Measurements from ENCODE around the gene ARHGEF19. TPM values are rescaled to one million over a fixed set of nuclear protein-coding genes. Genes with fewer than 3 reads are reported as not detected.

ARHGEF19 gene
- total and polyA plus RNA-seq, 2 of the 13 experiments (the other 11 are each of a cell fraction or from before 2014, with no cell fraction given) = 1.7 to 1.8 TPM

- no peak overlapping the region for H2AFZ ChIP-seq (ENCODE audit: low read length)
- CTCF ChIA-PET (ENCODE audit: low intra/inter-chr PET ratio, low total read pairs) = no interaction called here
- H3K4me3 ChIP-seq (replicated peaks in 1 of 3; ENCODE audit: insufficient read depth in 1 of 3, low read depth in 2 of 3, low read length in 3 of 3) = peak overlapping the region; percentile 18 to 64 (median 30); a peak in 4 of 6 replicates
- no peaks in the 10 kb centered on the region for H3K9me3 ChIP-seq (ENCODE audit: low read length)
- peak; percentile 87 for DNase-seq (ENCODE audit: low spot score)
- H3K4me2 ChIP-seq (ENCODE audit: low read depth, low read length) = peak overlapping the region; percentile 88
- peak; percentile 67 for FAIRE-seq
- intact Hi-C loops (cut with micrococcal nuclease; ENCODE audit: unreplicated experiment) = loop anchor here (1.0 kb wide), 1 partner anchor 38 kb away; no protein-coding TSS in a partner anchor
- peak overlapping the region; percentile 63 for H3K9ac ChIP-seq (ENCODE audit: insufficient read depth, low read depth, low read length)
- peak overlapping the region; percentile 76 for H3K27ac ChIP-seq (ENCODE audit: extremely low read length, insufficient read depth, low read length)
- no peaks in the 10 kb centered on the region for H4K20me1 ChIP-seq (ENCODE audit: insufficient read depth, low read length)
- in situ Hi-C loops (cut with HindIII; ENCODE audit: extremely low pct_ligation_motif_present, low pct_unique_long_range_greater_than_20kb) = loop anchor here (5.0 kb wide), 2 partner anchors 35 to 105 kb away; no protein-coding TSS in a partner anchor
- WGBS (ENCODE audit: low lambda C conversion rate) = 5% methylated on average over 14 of the region's 18 CpGs
- POLR2A ChIA-PET = interaction anchor here (0.7 to 4.5 kb wide), 13 partner anchors 10 to 332 kb away, joined by 3 to 51 read pairs (median 3); partner anchors contain the start of gene EPHA2
- H3K4me1 ChIP-seq (ENCODE audit: insufficient read depth, low read length) = peaks cover 90% of the 10 kb centered on the region
- H3K36me3 ChIP-seq (replicated peaks in 1 of 2; ENCODE audit: control insufficient read depth in 1 of 2, insufficient read depth in 2 of 2, low read length in 2 of 2) = no peaks in the 10 kb centered on the region
- peak; percentile 89 for ATAC-seq
- no peaks in the 10 kb centered on the region for H3K27me3 ChIP-seq (ENCODE audit: control insufficient read depth in 1 of 2, insufficient read depth in 2 of 2, low read length in 2 of 2)
- BruUV-seq (replicated peaks) = TSS peak; percentile 52
- H3K79me2 ChIP-seq (ENCODE audit: insufficient read depth, low read length) = no peaks in the 10 kb centered on the region
- TF ChIP-seq ZNF17 (CRISPR knock-in tag; IDR thresholded peaks at IDR 0.05) = no peak
- no peak for TF ChIP-seq PHF20 (CRISPR knock-in tag; IDR thresholded peaks at IDR 0.05)
- no peak for TF ChIP-seq TMF1 (CRISPR knock-in tag; IDR thresholded peaks at IDR 0.05; ENCODE audit: low read depth)
- TF ChIP-seq JUNB (CRISPR knock-in tag; IDR thresholded peaks at IDR 0.05; ENCODE audit: borderline replicate concordance) = peak; percentile 95
- no peak for TF ChIP-seq SNAI1 (CRISPR knock-in tag; IDR thresholded peaks at IDR 0.05; ENCODE audit: borderline replicate concordance)
- no peak for TF ChIP-seq ZNF629 (CRISPR knock-in tag; conservative IDR thresholded peaks at IDR 0.05)
- TF ChIP-seq MAFF (IDR thresholded peaks at IDR 0.05; ENCODE audit: low read depth, low read length) = no peak
- no peak for TF ChIP-seq ZNF552 (CRISPR knock-in tag; IDR thresholded peaks at IDR 0.05; ENCODE audit: borderline replicate concordance)
- no peak for TF ChIP-seq HHEX (CRISPR knock-in tag; IDR thresholded peaks at IDR 0.05)
- no peak for TF ChIP-seq HNF1B (CRISPR knock-in tag; IDR thresholded peaks at IDR 0.05)
- TF ChIP-seq ZBTB42 (CRISPR knock-in tag; IDR thresholded peaks at IDR 0.05) = no peak
- no peak for TF ChIP-seq ZNF562 (CRISPR knock-in tag; IDR thresholded peaks at IDR 0.05; ENCODE audit: borderline replicate concordance)
- TF ChIP-seq NR2C2 (CRISPR knock-in tag; IDR thresholded peaks at IDR 0.05; ENCODE audit: borderline replicate concordance) = no peak; the same call in 1 of the 2 replicates
- TF ChIP-seq ZBTB8A (CRISPR knock-in tag; IDR thresholded peaks at IDR 0.05; ENCODE audit: borderline replicate concordance, low read depth) = no peak
- TF ChIP-seq ZNF781 (CRISPR knock-in tag; IDR thresholded peaks at IDR 0.05; ENCODE audit: borderline replicate concordance, not compliant biosample characterization) = peak; percentile 82
- 0 out of 2 replicates have a peak, but pooled peaks have one; percentile 41 for TF ChIP-seq RCOR2 (CRISPR knock-in tag; IDR thresholded peaks at IDR 0.05)
- TF ChIP-seq REL (CRISPR knock-in tag; conservative IDR thresholded peaks at IDR 0.05) = no peak
- TF ChIP-seq ZNF275 (CRISPR knock-in tag; IDR thresholded peaks at IDR 0.05; ENCODE audit: borderline replicate concordance) = no peak
- no peak; the same call in 1 of the 2 replicates for TF ChIP-seq ZNF740 (CRISPR knock-in tag; IDR thresholded peaks at IDR 0.05)
- no peak for TF ChIP-seq MED8 (CRISPR knock-in tag; IDR thresholded peaks at IDR 0.05; ENCODE audit: insufficient replicate concordance)
- TF ChIP-seq KLF9 (CRISPR knock-in tag; IDR thresholded peaks at IDR 0.05; ENCODE audit: low read depth) = no peak
- TF ChIP-seq RXRB (CRISPR knock-in tag; IDR thresholded peaks at IDR 0.05; ENCODE audit: borderline replicate concordance) = peak; percentile 94
Measured at GRCh38 chr1:16181887-16182719, 30.3 kb downstream of the ARHGEF19 start.

Data from HepG2 (cell line).